ENCODE results near the gene SIL1. TPM values are rescaled to one million over a fixed set of nuclear protein-coding genes. Genes with fewer than 3 reads are reported as not detected.

SIL1 gene
- total RNA-seq, 1 donor from 2014 or later = 35.6 TPM

- DNase-seq (ENCODE audit: extremely low spot score in 2 of 2) = no peak
- H3K4me1 ChIP-seq = peaks cover 5% of the 10 kb centered on the region
- TF ChIP-seq POLR2A (IDR thresholded peaks at IDR 0.05) (no peak), POLR2AphosphoS5 (IDR thresholded peaks at IDR 0.05; ENCODE audit: insufficient read depth in 1 of 2, low read depth in 1 of 2) (no peak)
- TF ChIP-seq, protein P1, sequence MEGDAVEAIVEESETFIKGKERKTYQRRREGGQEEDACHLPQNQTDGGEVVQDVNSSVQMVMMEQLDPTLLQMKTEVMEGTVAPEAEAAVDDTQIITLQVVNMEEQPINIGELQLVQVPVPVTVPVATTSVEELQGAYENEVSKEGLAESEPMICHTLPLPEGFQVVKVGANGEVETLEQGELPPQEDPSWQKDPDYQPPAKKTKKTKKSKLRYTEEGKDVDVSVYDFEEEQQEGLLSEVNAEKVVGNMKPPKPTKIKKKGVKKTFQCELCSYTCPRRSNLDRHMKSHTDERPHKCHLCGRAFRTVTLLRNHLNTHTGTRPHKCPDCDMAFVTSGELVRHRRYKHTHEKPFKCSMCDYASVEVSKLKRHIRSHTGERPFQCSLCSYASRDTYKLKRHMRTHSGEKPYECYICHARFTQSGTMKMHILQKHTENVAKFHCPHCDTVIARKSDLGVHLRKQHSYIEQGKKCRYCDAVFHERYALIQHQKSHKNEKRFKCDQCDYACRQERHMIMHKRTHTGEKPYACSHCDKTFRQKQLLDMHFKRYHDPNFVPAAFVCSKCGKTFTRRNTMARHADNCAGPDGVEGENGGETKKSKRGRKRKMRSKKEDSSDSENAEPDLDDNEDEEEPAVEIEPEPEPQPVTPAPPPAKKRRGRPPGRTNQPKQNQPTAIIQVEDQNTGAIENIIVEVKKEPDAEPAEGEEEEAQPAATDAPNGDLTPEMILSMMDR (IDR thresholded peaks at IDR 0.05) = no peak
- no peak overlapping the region for H3K4me3 ChIP-seq
- H3K27me3 ChIP-seq = no peaks in the 10 kb centered on the region
- H3K36me3 ChIP-seq = no peaks in the 10 kb centered on the region
- intact Hi-C loops (cut with DNase I) = no loop called here
- H3K27ac ChIP-seq = no peak overlapping the region
- H3K9me3 ChIP-seq = no peaks in the 10 kb centered on the region
These were observed 235.4 kb downstream of the SIL1 start for GRCh38 chr5:138962614-138963370.

GRCh38 chr5:138961729-138962128 is 236.4 kb downstream of the SIL1 start:
- no peaks in the 10 kb centered on the region for H3K9me3 ChIP-seq
- DNase-seq (ENCODE audit: extremely low spot score in 2 of 2) = no peak
- intact Hi-C loops (cut with DNase I) = no loop called here
- no peaks in the 10 kb centered on the region for H3K36me3 ChIP-seq
- peaks cover 5% of the 10 kb centered on the region for H3K4me1 ChIP-seq
- H3K27ac ChIP-seq = no peak overlapping the region
- H3K27me3 ChIP-seq = no peaks in the 10 kb centered on the region
- no peak for TF ChIP-seq POLR2AphosphoS5 (IDR thresholded peaks at IDR 0.05; ENCODE audit: insufficient read depth in 1 of 2, low read depth in 1 of 2)
- H3K4me3 ChIP-seq = no peak overlapping the region

DNA sequence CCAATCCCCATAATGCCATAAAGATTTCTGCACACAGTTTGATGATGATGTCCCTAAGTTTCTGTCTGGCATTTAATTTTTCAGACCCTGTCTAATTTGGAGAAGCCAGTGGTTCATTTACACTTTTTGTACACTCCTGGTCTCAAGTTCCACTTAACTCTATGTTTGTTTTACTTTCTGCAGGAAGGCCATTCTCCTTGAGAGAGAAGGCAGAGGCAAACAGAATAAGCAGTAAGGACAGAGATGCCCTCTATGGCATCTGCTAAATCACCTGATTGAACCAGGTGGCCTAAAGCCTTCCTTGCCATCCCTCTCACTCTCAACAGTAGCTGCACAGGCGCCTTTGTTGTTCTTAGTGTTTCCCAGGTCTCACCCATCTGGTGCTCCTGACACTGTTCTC is 236.9 kb downstream of the SIL1 start:
- intact Hi-C loops (cut with DNase I) = no loop called here
- no peak for TF ChIP-seq POLR2A (IDR thresholded peaks at IDR 0.05)
- no peak for TF ChIP-seq POLR2AphosphoS5 (IDR thresholded peaks at IDR 0.05; ENCODE audit: insufficient read depth in 1 of 2, low read depth in 1 of 2)

DNA sequence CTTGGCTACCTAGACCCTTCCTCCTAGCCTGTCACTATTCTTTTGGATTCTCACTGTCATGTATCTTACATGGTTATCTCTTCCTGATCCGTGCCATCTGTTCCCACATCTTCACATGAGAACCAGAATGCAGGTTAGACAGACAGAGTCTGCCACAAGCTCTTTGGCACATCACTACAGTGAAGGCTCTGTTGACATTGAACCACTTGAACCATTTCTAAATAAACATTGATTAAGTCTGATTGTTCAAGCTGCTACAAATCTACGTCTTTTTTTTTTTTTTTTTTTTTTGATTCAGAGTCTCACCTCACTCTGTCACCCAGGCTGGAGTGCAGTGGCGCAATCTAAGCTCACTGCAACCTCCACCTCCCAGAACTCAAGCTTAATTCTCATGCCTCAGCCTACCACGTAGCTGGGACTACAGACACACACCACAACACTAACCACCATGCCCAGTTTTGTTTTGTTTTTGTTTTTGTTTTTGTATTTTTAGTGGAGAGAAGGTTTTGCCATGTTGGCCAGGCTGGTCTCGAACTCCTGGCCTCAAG is 237.9 kb downstream of the SIL1 start:
- no peak overlapping the region for H3K27ac ChIP-seq
- TF ChIP-seq POLR2A (IDR thresholded peaks at IDR 0.05) (no peak), POLR2AphosphoS5 (IDR thresholded peaks at IDR 0.05; ENCODE audit: insufficient read depth in 1 of 2, low read depth in 1 of 2) (no peak)
- TF ChIP-seq, protein P1 (IDR thresholded peaks at IDR 0.05) = no peak
- peaks cover 12% of the 10 kb centered on the region for H3K4me1 ChIP-seq
- H3K4me3 ChIP-seq = no peak overlapping the region
- H3K9me3 ChIP-seq = no peaks in the 10 kb centered on the region
- H3K27me3 ChIP-seq = no peaks in the 10 kb centered on the region
- H3K36me3 ChIP-seq = no peaks in the 10 kb centered on the region
- intact Hi-C loops (cut with DNase I) = no loop called here
- no peak for DNase-seq (ENCODE audit: extremely low spot score in 2 of 2)

More for the DNA sequence above, 236.9 kb downstream of the SIL1 start:
- no peak for DNase-seq (ENCODE audit: extremely low spot score in 2 of 2)
- H3K4me3 ChIP-seq = no peak overlapping the region
- H3K27ac ChIP-seq = no peak overlapping the region
- no peaks in the 10 kb centered on the region for H3K27me3 ChIP-seq
- no peaks in the 10 kb centered on the region for H3K9me3 ChIP-seq
- peaks cover 5% of the 10 kb centered on the region for H3K4me1 ChIP-seq
- H3K36me3 ChIP-seq = no peaks in the 10 kb centered on the region

DNA sequence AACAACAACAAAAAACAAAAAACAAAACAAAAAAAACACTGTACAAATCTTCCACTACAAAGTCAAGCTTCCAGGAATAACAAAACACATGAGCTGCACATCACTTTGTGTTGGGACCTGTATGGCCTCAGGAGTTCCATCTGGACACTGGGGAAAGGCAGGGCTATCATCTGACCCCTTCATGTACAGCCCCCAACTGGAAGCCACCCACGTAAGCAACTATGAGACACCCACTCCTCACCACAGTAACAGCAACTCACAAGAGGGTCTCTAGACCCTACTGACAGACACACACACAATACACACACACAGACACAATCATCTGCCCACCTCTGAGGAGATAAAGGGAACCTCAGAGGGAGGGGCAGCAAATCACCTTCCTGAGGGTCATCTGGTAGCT is 241.4 kb downstream of the SIL1 start:
- intact Hi-C loops (cut with DNase I) = no loop called here
- TF ChIP-seq POLR2A (IDR thresholded peaks at IDR 0.05) (no peak), POLR2AphosphoS5 (IDR thresholded peaks at IDR 0.05; ENCODE audit: insufficient read depth in 1 of 2, low read depth in 1 of 2) (no peak)
- TF ChIP-seq, protein P1 (IDR thresholded peaks at IDR 0.05) = no peak
- DNase-seq (ENCODE audit: extremely low spot score in 2 of 2) = no peak
- Histone ChIP-seq H3K4me3 (no peak overlapping the region), H3K36me3 (no peaks in the 10 kb centered on the region), H3K27ac (no peak overlapping the region), H3K9me3 (no peaks in the 10 kb centered on the region), H3K4me1 (peaks cover 40% of the 10 kb centered on the region), H3K27me3 (no peaks in the 10 kb centered on the region)

Measured in vagina (tissue), 2 donors.